ENCODE data around the gene ATP8B3.
A peak's percentile ranks its signal among the peaks of the same experiment; 100 is the strongest.

ATP8B3 gene

GRCh38 chr19:1848399-1849131 lies 36.5 kb upstream of the ATP8B3 start, which contains the start of gene REXO1:
Gene REXO1, minus strand, starts transcription at chr19:1848483. Its CDS starts 125 bp downstream, at chr19:1848358.
- Histone ChIP-seq H4K5ac (ENCODE audit: low read length) (no peak within 1 kb of the TSS), H3K27me3 (ENCODE audit: insufficient read depth, low read length, poor library complexity) (no peaks in the 10 kb centered on the region), H3K56ac (ENCODE audit: low read length) (peak within 1 kb of the TSS; percentile 98), H4K8ac (ENCODE audit: low read depth, low read length) (no peak within 1 kb of the TSS), H3K4me2 (ENCODE audit: low read length) (peak within 1 kb of the TSS; percentile 54), H3K4me3 (ENCODE audit: low read length) (peak within 1 kb of the TSS; percentile 97), H3K9ac (ENCODE audit: low read length) (peak within 1 kb of the TSS; percentile 93), H2BK120ac (ENCODE audit: low read depth, low read length) (no peak within 1 kb of the TSS), H3K23ac (ENCODE audit: low read length) (no peak within 1 kb of the TSS), H2BK15ac (replicated peaks; ENCODE audit: low read depth) (no peak within 1 kb of the TSS), H3K27ac (ENCODE audit: low read depth, low read length) (peak within 1 kb of the TSS; percentile 98), H3K18ac (ENCODE audit: low read length) (peak within 1 kb of the TSS; percentile 88), H2AK5ac (ENCODE audit: low read length) (no peak within 1 kb of the TSS), H3K36me3 (ENCODE audit: control insufficient read depth, insufficient read depth, low read length) (no peaks in the 10 kb centered on the region), H3K79me1 (ENCODE audit: low read length) (peaks cover 25% of the 10 kb centered on the region), H3K4ac (ENCODE audit: low read depth, low read length) (peak within 1 kb of the TSS; percentile 91), H3K4me1 (ENCODE audit: control insufficient read depth, low read depth, low read length) (peaks cover 4% of the 10 kb centered on the region), H2BK5ac (ENCODE audit: low read length) (peak within 1 kb of the TSS; percentile 97), H3K79me2 (ENCODE audit: control insufficient read depth, insufficient read depth, low read length) (peaks cover 45% of the 10 kb centered on the region)
- no CpG with 5 or more reads among the region's 60 CpGs for WGBS (ENCODE audit: extremely low coverage, insufficient coverage, low lambda C conversion rate)
- peak; percentile 97 for DNase-seq

- Histone ChIP-seq H3K18ac (ENCODE audit: low read length) (peak overlapping the region; percentile 88), H3K79me1 (ENCODE audit: low read length) (peaks cover 25% of the 10 kb centered on the region), H4K5ac (ENCODE audit: low read length) (no peak overlapping the region), H3K23ac (ENCODE audit: low read length) (no peak overlapping the region), H3K4me2 (ENCODE audit: low read length) (peak overlapping the region; percentile 53), H3K4me3 (ENCODE audit: low read length) (peak overlapping the region; percentile 97), H3K36me3 (ENCODE audit: control insufficient read depth, insufficient read depth, low read length) (no peaks in the 10 kb centered on the region), H2BK120ac (ENCODE audit: low read depth, low read length) (no peak overlapping the region), H2AK5ac (ENCODE audit: low read length) (no peak overlapping the region), H2BK5ac (ENCODE audit: low read length) (no peak overlapping the region), H3K27me3 (ENCODE audit: insufficient read depth, low read length, poor library complexity) (no peaks in the 10 kb centered on the region), H3K79me2 (ENCODE audit: control insufficient read depth, insufficient read depth, low read length) (peaks cover 51% of the 10 kb centered on the region), H3K4ac (ENCODE audit: low read depth, low read length) (peak overlapping the region; percentile 91), H3K9ac (ENCODE audit: low read length) (peak overlapping the region; percentile 93), H3K27ac (ENCODE audit: low read depth, low read length) (peak overlapping the region; percentile 98), H2BK15ac (replicated peaks; ENCODE audit: low read depth) (no peak overlapping the region), H3K4me1 (ENCODE audit: control insufficient read depth, low read depth, low read length) (peaks cover 4% of the 10 kb centered on the region), H4K8ac (ENCODE audit: low read depth, low read length) (no peak overlapping the region), H3K56ac (ENCODE audit: low read length) (peak overlapping the region; percentile 96)
- DNase-seq: peak; percentile 74
- no CpG with 5 or more reads among the region's 72 CpGs for WGBS (ENCODE audit: extremely low coverage, insufficient coverage, low lambda C conversion rate)
Measured at GRCh38 chr19:1847684-1848398, 35.8 kb upstream of the ATP8B3 start.

GRCh38 chr19:1847348-1847683 lies 35.2 kb upstream of the ATP8B3 start:
- H2BK15ac ChIP-seq (replicated peaks; ENCODE audit: low read depth): no peak overlapping the region
- H2BK120ac ChIP-seq (ENCODE audit: low read depth, low read length): no peak overlapping the region
- peaks cover 56% of the 10 kb centered on the region for H3K79me2 ChIP-seq (ENCODE audit: control insufficient read depth, insufficient read depth, low read length)
- H3K4me1 ChIP-seq (ENCODE audit: control insufficient read depth, low read depth, low read length): peaks cover 4% of the 10 kb centered on the region
- no peaks in the 10 kb centered on the region for H3K27me3 ChIP-seq (ENCODE audit: insufficient read depth, low read length, poor library complexity)
- no peaks in the 10 kb centered on the region for H3K36me3 ChIP-seq (ENCODE audit: control insufficient read depth, insufficient read depth, low read length)
- no peak overlapping the region for H3K27ac ChIP-seq (ENCODE audit: low read depth, low read length)
- no peak overlapping the region for H3K23ac ChIP-seq (ENCODE audit: low read length)
- no peak overlapping the region for H4K8ac ChIP-seq (ENCODE audit: low read depth, low read length)
- H4K5ac ChIP-seq (ENCODE audit: low read length): no peak overlapping the region
- peak overlapping the region; percentile 93 for H3K9ac ChIP-seq (ENCODE audit: low read length)
- H3K56ac ChIP-seq (ENCODE audit: low read length): peak overlapping the region; percentile 96
- H2AK5ac ChIP-seq (ENCODE audit: low read length): no peak overlapping the region
- peaks cover 25% of the 10 kb centered on the region for H3K79me1 ChIP-seq (ENCODE audit: low read length)
- no peak overlapping the region for H2BK5ac ChIP-seq (ENCODE audit: low read length)
- no CpG with 5 or more reads among the region's 12 CpGs for WGBS (ENCODE audit: extremely low coverage, insufficient coverage, low lambda C conversion rate)
- no peak for DNase-seq
- peak overlapping the region; percentile 53 for H3K4me2 ChIP-seq (ENCODE audit: low read length)
- H3K4me3 ChIP-seq (ENCODE audit: low read length): peak overlapping the region; percentile 97
- no peak overlapping the region for H3K18ac ChIP-seq (ENCODE audit: low read length)
- H3K4ac ChIP-seq (ENCODE audit: low read depth, low read length): no peak overlapping the region

GRCh38 chr19:1846517-1847204 lies 34.6 kb upstream of the ATP8B3 start:
- Histone ChIP-seq H2BK120ac (ENCODE audit: low read depth, low read length) (no peak overlapping the region), H3K4me3 (ENCODE audit: low read length) (no peak overlapping the region), H3K27me3 (ENCODE audit: insufficient read depth, low read length, poor library complexity) (no peaks in the 10 kb centered on the region), H3K4ac (ENCODE audit: low read depth, low read length) (no peak overlapping the region), H3K79me2 (ENCODE audit: control insufficient read depth, insufficient read depth, low read length) (peaks cover 59% of the 10 kb centered on the region), H3K18ac (ENCODE audit: low read length) (no peak overlapping the region), H3K23ac (ENCODE audit: low read length) (no peak overlapping the region), H2BK5ac (ENCODE audit: low read length) (no peak overlapping the region), H3K56ac (ENCODE audit: low read length) (peak overlapping the region; percentile 34), H3K9ac (ENCODE audit: low read length) (peak overlapping the region; percentile 93), H3K4me1 (ENCODE audit: control insufficient read depth, low read depth, low read length) (peaks cover 4% of the 10 kb centered on the region), H3K4me2 (ENCODE audit: low read length) (peak overlapping the region; percentile 15), H3K27ac (ENCODE audit: low read depth, low read length) (no peak overlapping the region), H4K8ac (ENCODE audit: low read depth, low read length) (no peak overlapping the region), H4K5ac (ENCODE audit: low read length) (no peak overlapping the region), H2AK5ac (ENCODE audit: low read length) (no peak overlapping the region), H3K79me1 (ENCODE audit: low read length) (peaks cover 27% of the 10 kb centered on the region), H2BK15ac (replicated peaks; ENCODE audit: low read depth) (no peak overlapping the region), H3K36me3 (ENCODE audit: control insufficient read depth, insufficient read depth, low read length) (no peaks in the 10 kb centered on the region)
- no CpG with 5 or more reads among the region's 29 CpGs for WGBS (ENCODE audit: extremely low coverage, insufficient coverage, low lambda C conversion rate)
- no peak for DNase-seq

DNA sequence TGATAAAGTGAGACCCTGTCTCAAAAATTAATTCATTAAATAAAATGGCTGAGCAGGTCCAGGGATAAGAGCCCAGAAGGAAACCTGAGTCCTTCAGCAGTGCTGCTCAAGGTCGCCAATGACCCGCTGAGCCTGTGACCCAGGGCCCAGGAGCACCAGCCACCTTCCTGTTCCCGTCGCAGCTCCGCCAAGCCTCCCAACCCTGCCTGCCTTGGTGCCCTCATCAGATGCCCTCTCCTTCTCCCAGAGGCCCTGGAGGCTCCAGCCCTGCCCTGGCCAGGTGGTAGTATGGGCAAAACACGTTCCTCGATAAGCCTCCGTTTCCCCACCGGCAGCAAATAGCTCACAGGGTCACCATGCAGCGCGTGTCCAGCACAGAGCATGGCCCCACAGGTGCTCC lies 33.6 kb upstream of the ATP8B3 start:
- Histone ChIP-seq H4K5ac (ENCODE audit: low read length) (no peak overlapping the region), H2BK15ac (replicated peaks; ENCODE audit: low read depth) (no peak overlapping the region), H3K4me2 (ENCODE audit: low read length) (no peak overlapping the region), H3K4me1 (ENCODE audit: control insufficient read depth, low read depth, low read length) (peaks cover 4% of the 10 kb centered on the region), H2BK5ac (ENCODE audit: low read length) (no peak overlapping the region), H4K8ac (ENCODE audit: low read depth, low read length) (no peak overlapping the region), H3K23ac (ENCODE audit: low read length) (no peak overlapping the region), H2AK5ac (ENCODE audit: low read length) (no peak overlapping the region), H2BK120ac (ENCODE audit: low read depth, low read length) (no peak overlapping the region), H3K4me3 (ENCODE audit: low read length) (no peak overlapping the region), H3K27ac (ENCODE audit: low read depth, low read length) (no peak overlapping the region), H3K36me3 (ENCODE audit: control insufficient read depth, insufficient read depth, low read length) (no peaks in the 10 kb centered on the region), H3K18ac (ENCODE audit: low read length) (no peak overlapping the region), H3K79me2 (ENCODE audit: control insufficient read depth, insufficient read depth, low read length) (peaks cover 70% of the 10 kb centered on the region), H3K56ac (ENCODE audit: low read length) (no peak overlapping the region), H3K79me1 (ENCODE audit: low read length) (peaks cover 28% of the 10 kb centered on the region), H3K4ac (ENCODE audit: low read depth, low read length) (no peak overlapping the region), H3K9ac (ENCODE audit: low read length) (no peak overlapping the region), H3K27me3 (ENCODE audit: insufficient read depth, low read length, poor library complexity) (no peaks in the 10 kb centered on the region)
- no CpG with 5 or more reads among the region's 11 CpGs for WGBS (ENCODE audit: extremely low coverage, insufficient coverage, low lambda C conversion rate)
- no peak for DNase-seq
